ENCODE data around the gene ARID1B. TPM values are rescaled to one million over a fixed set of nuclear protein-coding genes. Genes with fewer than 3 reads are reported as not detected.

Gene ARID1B
- total RNA-seq, 1 donor from 2014 or later = 75.4 TPM

DNA sequence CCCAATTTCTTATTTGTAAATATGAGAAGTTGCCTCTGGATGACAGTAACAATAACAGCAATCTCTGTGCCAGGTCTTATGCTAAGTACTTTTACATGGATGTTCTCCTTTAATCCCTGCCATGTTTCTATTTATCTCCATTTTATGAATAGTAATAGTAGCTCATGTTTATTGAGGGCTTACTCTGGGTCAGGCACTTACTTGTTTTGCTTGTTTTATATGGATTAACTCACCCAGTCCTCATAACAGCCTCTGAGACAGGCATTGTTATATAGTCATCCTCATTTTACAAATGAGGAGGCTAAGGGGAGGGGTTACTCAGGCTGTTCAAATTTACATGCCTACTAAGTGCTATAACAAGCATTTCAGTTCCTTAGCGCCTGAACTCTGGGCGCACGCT, 64.3 kb downstream of the ARID1B start:
- H4K20me1 ChIP-seq (ENCODE audit: insufficient read depth, low read length) = peaks cover 77% of the 10 kb centered on the region
- H3K27me3 ChIP-seq (ENCODE audit: insufficient read depth, low read length) = no peaks in the 10 kb centered on the region
- Mint-ChIP-seq H3K9me3 (ENCODE audit: unreplicated experiment) (no peaks in the 10 kb centered on the region), H3K4me3 (ENCODE audit: unreplicated experiment) (no peak overlapping the region), H3K27me3 (ENCODE audit: low read depth, unreplicated experiment) (no peaks in the 10 kb centered on the region), H3K4me1 (ENCODE audit: low read depth, unreplicated experiment) (peaks cover 41% of the 10 kb centered on the region), H3K36me3 (ENCODE audit: low read depth, unreplicated experiment) (peaks cover 2% of the 10 kb centered on the region), H3K27ac (ENCODE audit: unreplicated experiment) (no peak overlapping the region)
- H3K4me2 ChIP-seq (ENCODE audit: low read length) = no peak overlapping the region
- peaks cover 96% of the 10 kb centered on the region for H3K79me2 ChIP-seq (ENCODE audit: insufficient read depth, low read length)
- H3K9me3 ChIP-seq (ENCODE audit: insufficient read depth, low read depth, low read length) = no peaks in the 10 kb centered on the region
- TF ChIP-seq EZH2 (IDR thresholded peaks at IDR 0.05; ENCODE audit: insufficient read depth, low read length) (no peak), CTCF (IDR thresholded peaks at IDR 0.05; ENCODE audit: insufficient read depth, low read depth, low read length) (no peak)
- H3K27ac ChIP-seq (ENCODE audit: low read depth, low read length) = no peak overlapping the region
- FAIRE-seq = no peak
- no peak overlapping the region for H2AFZ ChIP-seq (ENCODE audit: low read depth, low read length)
- no peak overlapping the region for H3K9ac ChIP-seq (ENCODE audit: low read length)
- no peak for DNase-seq (ENCODE audit: low read depth)
- H3K4me1 ChIP-seq (ENCODE audit: insufficient read depth, low read length) = peaks cover 17% of the 10 kb centered on the region
- no peaks in the 10 kb centered on the region for H3K36me3 ChIP-seq (ENCODE audit: insufficient read depth, low read length)
- H3K4me3 ChIP-seq (ENCODE audit: insufficient read depth, low read depth, low read length) = no peak overlapping the region

- DNase-seq (ENCODE audit: low read depth) (no peak), FAIRE-seq (no peak)
- peaks cover 4% of the 10 kb centered on the region for H3K36me3 Mint-ChIP-seq (ENCODE audit: low read depth, unreplicated experiment)
- peaks cover 96% of the 10 kb centered on the region for H3K79me2 ChIP-seq (ENCODE audit: insufficient read depth, low read length)
- H3K27me3 ChIP-seq (ENCODE audit: insufficient read depth, low read length) = no peaks in the 10 kb centered on the region
- no peaks in the 10 kb centered on the region for H3K36me3 ChIP-seq (ENCODE audit: insufficient read depth, low read length)
- H3K4me2 ChIP-seq (ENCODE audit: low read length) = no peak overlapping the region
- no peak overlapping the region for H3K4me3 Mint-ChIP-seq (ENCODE audit: unreplicated experiment)
- no peak overlapping the region for H2AFZ ChIP-seq (ENCODE audit: low read depth, low read length)
- no peaks in the 10 kb centered on the region for H3K27me3 Mint-ChIP-seq (ENCODE audit: low read depth, unreplicated experiment)
- H3K9me3 Mint-ChIP-seq (ENCODE audit: unreplicated experiment) = no peaks in the 10 kb centered on the region
- peak overlapping the region; percentile 7 for H3K27ac Mint-ChIP-seq (ENCODE audit: unreplicated experiment)
- peaks cover 17% of the 10 kb centered on the region for H3K4me1 ChIP-seq (ENCODE audit: insufficient read depth, low read length)
- TF ChIP-seq CTCF (IDR thresholded peaks at IDR 0.05; ENCODE audit: insufficient read depth, low read depth, low read length) = no peak
- no peak overlapping the region for H3K4me3 ChIP-seq (ENCODE audit: insufficient read depth, low read depth, low read length)
- no peak overlapping the region for H3K27ac ChIP-seq (ENCODE audit: low read depth, low read length)
- peaks cover 86% of the 10 kb centered on the region for H4K20me1 ChIP-seq (ENCODE audit: insufficient read depth, low read length)
- H3K4me1 Mint-ChIP-seq (ENCODE audit: low read depth, unreplicated experiment) = peaks cover 52% of the 10 kb centered on the region
- H3K9me3 ChIP-seq (ENCODE audit: insufficient read depth, low read depth, low read length) = no peaks in the 10 kb centered on the region
- H3K9ac ChIP-seq (ENCODE audit: low read length) = no peak overlapping the region
Measured at GRCh38 chr6:156842598-156843250, 65.5 kb downstream of the ARID1B start.

DNA sequence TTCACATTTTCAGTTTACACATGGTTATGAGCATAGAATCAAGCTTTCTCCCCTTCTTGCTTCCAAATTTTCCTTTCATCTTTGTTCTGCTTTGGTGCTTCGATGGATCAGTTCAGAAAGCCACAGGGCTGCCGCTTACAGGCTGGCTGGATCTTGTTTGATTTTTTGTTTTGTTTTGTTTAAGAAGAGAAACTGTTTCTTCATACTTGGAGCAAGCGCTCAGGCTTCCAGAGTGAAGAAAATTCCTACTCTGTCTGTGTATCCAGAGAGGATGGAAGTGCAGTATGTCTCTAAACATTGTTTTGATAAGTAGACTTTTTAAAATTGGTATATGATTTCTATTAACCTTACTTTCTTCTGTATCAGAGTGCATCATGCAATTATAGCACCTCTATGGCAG, 66.9 kb downstream of the ARID1B start:
- Mint-ChIP-seq H3K4me3 (ENCODE audit: unreplicated experiment) (no peak overlapping the region), H3K36me3 (ENCODE audit: low read depth, unreplicated experiment) (peaks cover 4% of the 10 kb centered on the region), H3K27ac (ENCODE audit: unreplicated experiment) (no peak overlapping the region), H3K9me3 (ENCODE audit: unreplicated experiment) (no peaks in the 10 kb centered on the region), H3K4me1 (ENCODE audit: low read depth, unreplicated experiment) (peaks cover 65% of the 10 kb centered on the region), H3K27me3 (ENCODE audit: low read depth, unreplicated experiment) (no peaks in the 10 kb centered on the region)
- H3K4me2 ChIP-seq (ENCODE audit: low read length) = no peak overlapping the region
- peaks cover 93% of the 10 kb centered on the region for H4K20me1 ChIP-seq (ENCODE audit: insufficient read depth, low read length)
- H3K4me1 ChIP-seq (ENCODE audit: insufficient read depth, low read length) = peaks cover 26% of the 10 kb centered on the region
- H3K4me3 ChIP-seq (ENCODE audit: insufficient read depth, low read depth, low read length) = no peak overlapping the region
- H3K79me2 ChIP-seq (ENCODE audit: insufficient read depth, low read length) = peaks cover 98% of the 10 kb centered on the region
- DNase-seq (ENCODE audit: low read depth) (no peak), FAIRE-seq (no peak)
- H3K36me3 ChIP-seq (ENCODE audit: insufficient read depth, low read length) = no peaks in the 10 kb centered on the region
- TF ChIP-seq EZH2 (IDR thresholded peaks at IDR 0.05; ENCODE audit: insufficient read depth, low read length) (no peak), CTCF (IDR thresholded peaks at IDR 0.05; ENCODE audit: insufficient read depth, low read depth, low read length) (no peak)
- no peaks in the 10 kb centered on the region for H3K27me3 ChIP-seq (ENCODE audit: insufficient read depth, low read length)
- H3K27ac ChIP-seq (ENCODE audit: low read depth, low read length) = no peak overlapping the region
- H3K9ac ChIP-seq (ENCODE audit: low read length) = no peak overlapping the region
- no peaks in the 10 kb centered on the region for H3K9me3 ChIP-seq (ENCODE audit: insufficient read depth, low read depth, low read length)
- H2AFZ ChIP-seq (ENCODE audit: low read depth, low read length) = no peak overlapping the region

Data from astrocyte (in vitro differentiated cells and primary cell).